SK-N-SH treated with all-trans-retinoic acid at 6 μM for 48 hours (cell line): ENCODE results near the gene NAA20.

Experiments used
- ATAC-seq: fragments of 200-7000 bp; cut with Tn5 transposase; 3 replicates; pipeline ENCODE4 v1.9.1; 2020; ENCODE audit warnings: mild to moderate bottlenecking, moderate library complexity
- ARNTL ChIP-seq: fragments of 450-650 bp; formaldehyde crosslinking; IDR thresholded peaks from 2 replicates; pipeline ENCODE4 v1.5.0; 2020; ENCODE audit warnings: low read depth, mild to moderate bottlenecking, moderate library complexity, borderline replicate concordance
- BACH2 ChIP-seq: fragments of 250-450 bp; sonication (Bioruptor Pico); IDR thresholded peaks from 2 replicates; pipeline ENCODE4 v1.9.0; 2021; ENCODE audit warnings: mild to moderate bottlenecking, borderline replicate concordance
- CSDC2 ChIP-seq: fragments of 250-450 bp; sonication (Bioruptor Pico); IDR thresholded peaks from 2 replicates; pipeline ENCODE4 v1.5.0; 2020; ENCODE audit warnings: mild to moderate bottlenecking, moderate library complexity
- ESRRG ChIP-seq: fragments of 250-450 bp; sonication (Bioruptor Pico); IDR thresholded peaks from 2 replicates; pipeline ENCODE4 v1.6.1; 2021; ENCODE audit warnings: mild to moderate bottlenecking
- GLIS3 ChIP-seq: fragments of 250-450 bp; sonication (Bioruptor Pico); IDR thresholded peaks from 2 replicates; pipeline ENCODE4 v1.5.0; 2020; ENCODE audit warnings: mild to moderate bottlenecking, moderate library complexity
- ISL1 ChIP-seq: fragments of 250-450 bp; sonication (Bioruptor Pico); IDR thresholded peaks from 2 replicates; pipeline ENCODE4 v2.1.2; 2022; ENCODE audit warnings: mild to moderate bottlenecking, moderate library complexity
- OSR1 ChIP-seq: fragments of 250-450 bp; sonication (Bioruptor Pico); IDR thresholded peaks from 2 replicates; pipeline ENCODE4 v1.8.0; 2022; ENCODE audit warnings: moderate library complexity, mild to moderate bottlenecking, inconsistent platforms
- PPARA ChIP-seq: fragments of 250-450 bp; sonication (Bioruptor Pico); IDR thresholded peaks from 2 replicates; pipeline ENCODE4 v1.5.0; 2020; ENCODE audit warnings: mild to moderate bottlenecking, borderline replicate concordance
- TCF4 ChIP-seq: fragments of 250-450 bp; sonication (Bioruptor Pico); IDR thresholded peaks from 2 replicates; pipeline ENCODE4 v1.8.0; 2021; ENCODE audit warnings: mild to moderate bottlenecking, moderate library complexity, borderline replicate concordance
- TOX ChIP-seq: fragments of 250-450 bp; sonication (Bioruptor Pico); IDR thresholded peaks from 2 replicates; pipeline ENCODE4 v1.8.0; 2021; ENCODE audit warnings: mild to moderate bottlenecking, moderate library complexity, borderline replicate concordance
- ZC3H10 ChIP-seq: fragments of 250-450 bp; sonication (Bioruptor Pico); IDR thresholded peaks from 2 replicates; pipeline ENCODE4 v1.5.1; 2021; ENCODE audit warnings: mild to moderate bottlenecking, moderate library complexity
- ZFP3 ChIP-seq: fragments of 250-450 bp; sonication (Bioruptor Pico); IDR thresholded peaks from 2 replicates; pipeline ENCODE4 v1.5.0; 2020; ENCODE audit warnings: mild to moderate bottlenecking, moderate library complexity
- ZNF565 ChIP-seq: fragments of 450-650 bp; formaldehyde crosslinking; conservative IDR thresholded peaks from 2 replicates; pipeline ENCODE4 v1.5.0; 2020; ENCODE audit warnings: low read depth, mild to moderate bottlenecking, moderate library complexity
- ZNF70 ChIP-seq: fragments of 450-650 bp; formaldehyde crosslinking; IDR thresholded peaks from 2 replicates; pipeline ENCODE4 v1.5.0; 2020; ENCODE audit warnings: mild to moderate bottlenecking, moderate library complexity
- ZNF8 ChIP-seq: fragments of 450-650 bp; formaldehyde crosslinking; IDR thresholded peaks from 2 replicates; pipeline ENCODE4 v1.5.0; 2020; ENCODE audit warnings: mild to moderate bottlenecking, moderate library complexity
- TF ChIP-seq, protein P1 (sequence below): fragments of 250-450 bp; sonication (Bioruptor Pico); IDR thresholded peaks from 2 replicates; pipeline ENCODE4 v1.5.1; 2021; ENCODE audit warnings: mild to moderate bottlenecking, moderate library complexity
- TF ChIP-seq, protein P2 (sequence below): fragments of 250-450 bp; sonication (Bioruptor Pico); IDR thresholded peaks from 2 replicates; pipeline ENCODE4 v1.5.1; 2020; ENCODE audit warnings: low read depth, mild to moderate bottlenecking, moderate library complexity
- TF ChIP-seq, protein P3 (sequence below): fragments of 250-450 bp; sonication (Bioruptor Pico); IDR thresholded peaks from 2 replicates; pipeline ENCODE4 v1.8.0; 2020; ENCODE audit warnings: mild to moderate bottlenecking, moderate library complexity, borderline replicate concordance
- TF ChIP-seq, protein P4 (sequence below): fragments of 250-450 bp; sonication (Bioruptor Pico); IDR thresholded peaks from 2 replicates; pipeline ENCODE4 v1.8.0; 2021; ENCODE audit warnings: low read depth, mild to moderate bottlenecking, moderate library complexity, borderline replicate concordance
- TF ChIP-seq, protein P5 (sequence below): fragments of 250-450 bp; sonication (Bioruptor Pico); IDR thresholded peaks from 2 replicates; pipeline ENCODE4 v1.5.0; 2020; ENCODE audit warnings: mild to moderate bottlenecking, moderate library complexity

Gene NAA20

DNA sequence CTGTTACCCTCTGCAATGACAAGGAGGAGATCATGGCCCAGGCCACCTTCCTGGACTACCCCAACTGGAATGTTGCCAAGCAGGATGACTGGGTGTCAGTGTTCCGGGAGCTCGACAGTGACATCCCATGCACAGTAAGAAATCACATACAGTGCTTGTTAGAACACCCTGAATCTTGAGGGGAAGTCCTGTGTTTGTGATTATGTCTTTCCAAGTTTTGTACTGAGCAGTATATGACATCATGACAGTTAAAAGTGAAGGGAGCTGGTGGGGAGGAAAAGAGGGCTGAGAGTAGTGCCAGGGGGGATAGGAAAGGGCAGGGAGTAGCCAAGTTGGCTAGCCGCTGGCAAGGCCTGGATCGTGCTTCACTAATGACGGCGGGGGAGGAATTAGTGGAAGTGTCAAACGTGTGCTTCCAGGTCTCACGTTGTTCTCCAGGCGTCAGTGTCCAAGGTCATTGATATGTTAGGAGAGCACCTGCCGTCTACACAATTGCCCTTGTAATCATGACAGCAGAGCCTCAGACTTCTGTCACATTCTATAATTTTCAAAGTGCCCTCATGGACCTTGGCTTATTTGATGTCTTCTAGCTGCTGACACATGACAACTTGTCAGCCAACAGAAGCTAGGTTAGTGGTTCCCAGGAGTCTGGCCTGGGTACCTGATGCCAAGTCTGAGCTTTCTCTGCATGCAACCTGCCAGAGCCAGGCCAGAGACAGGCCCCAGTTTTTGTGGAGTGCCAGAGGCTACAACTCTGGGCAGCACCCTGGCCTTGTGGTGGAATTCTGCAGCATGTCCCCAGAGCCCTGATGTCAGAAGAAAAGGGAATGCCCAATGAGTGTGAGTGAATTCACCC is 53.9 kb downstream of the NAA20 start:
- ATAC-seq, result no peak
- TF ChIP-seq ZNF8 (CRISPR knock-in tag) (no peak), ARNTL (CRISPR knock-in tag) (no peak), PPARA (CRISPR knock-in tag) (no peak)
- TF ChIP-seq, protein P1, sequence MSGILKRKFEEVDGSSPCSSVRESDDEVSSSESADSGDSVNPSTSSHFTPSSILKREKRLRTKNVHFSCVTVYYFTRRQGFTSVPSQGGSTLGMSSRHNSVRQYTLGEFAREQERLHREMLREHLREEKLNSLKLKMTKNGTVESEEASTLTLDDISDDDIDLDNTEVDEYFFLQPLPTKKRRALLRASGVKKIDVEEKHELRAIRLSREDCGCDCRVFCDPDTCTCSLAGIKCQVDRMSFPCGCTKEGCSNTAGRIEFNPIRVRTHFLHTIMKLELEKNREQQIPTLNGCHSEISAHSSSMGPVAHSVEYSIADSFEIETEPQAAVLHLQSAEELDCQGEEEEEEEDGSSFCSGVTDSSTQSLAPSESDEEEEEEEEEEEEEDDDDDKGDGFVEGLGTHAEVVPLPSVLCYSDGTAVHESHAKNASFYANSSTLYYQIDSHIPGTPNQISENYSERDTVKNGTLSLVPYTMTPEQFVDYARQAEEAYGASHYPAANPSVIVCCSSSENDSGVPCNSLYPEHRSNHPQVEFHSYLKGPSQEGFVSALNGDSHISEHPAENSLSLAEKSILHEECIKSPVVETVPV (CRISPR knock-in tag), result no peak

DNA sequence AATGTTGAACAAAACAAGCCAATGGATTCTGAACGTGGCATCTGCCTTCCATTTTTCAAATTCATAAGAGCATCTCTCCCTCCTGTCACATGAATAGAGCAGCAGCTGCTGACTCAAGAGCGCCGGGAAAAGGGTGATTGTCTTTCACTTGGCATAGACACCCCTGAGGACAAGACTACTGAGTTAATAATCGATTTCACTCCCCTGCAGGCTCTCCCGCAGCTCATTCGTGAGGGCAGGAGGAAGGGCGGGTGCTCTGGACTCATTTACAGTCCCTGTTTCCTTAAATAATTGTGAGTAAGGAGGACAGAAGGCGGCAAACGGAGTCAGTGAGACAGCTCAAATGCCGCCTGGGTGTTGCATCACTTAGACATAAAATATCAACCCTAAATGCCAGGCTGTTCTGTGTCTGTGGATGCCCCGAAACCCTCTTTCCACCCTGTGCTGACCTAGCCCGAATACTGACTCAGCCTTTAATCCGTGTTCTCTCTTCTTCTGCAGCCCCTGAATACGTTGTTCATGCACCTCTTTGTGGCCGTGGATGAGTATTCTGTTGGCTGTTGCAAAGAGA is 56.7 kb downstream of the NAA20 start:
- no peak for TF ChIP-seq TOX (CRISPR knock-in tag)

DNA sequence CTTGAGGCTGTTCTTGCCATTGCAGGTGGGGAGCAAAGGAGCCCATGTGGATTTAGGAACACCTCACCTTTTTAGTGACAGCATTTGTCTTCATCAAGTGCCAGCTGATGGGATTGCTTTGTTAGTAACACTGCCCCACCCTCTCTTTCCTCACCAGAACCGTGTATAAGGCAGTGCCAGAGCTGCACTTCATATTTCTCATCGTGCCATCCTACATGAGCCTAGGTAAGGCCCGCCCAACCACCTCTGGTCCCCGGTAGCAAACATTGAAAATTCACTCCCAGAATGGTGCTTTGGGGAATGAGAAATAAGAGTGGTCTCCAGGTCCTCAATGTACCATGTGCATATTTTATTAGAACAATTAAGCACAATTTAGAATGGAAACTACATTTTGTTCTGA is 57.9 kb downstream of the NAA20 start:
- ATAC-seq, result no peak
- no peak for TF ChIP-seq ZFP3 (CRISPR knock-in tag)
- TF ChIP-seq, protein P2, sequence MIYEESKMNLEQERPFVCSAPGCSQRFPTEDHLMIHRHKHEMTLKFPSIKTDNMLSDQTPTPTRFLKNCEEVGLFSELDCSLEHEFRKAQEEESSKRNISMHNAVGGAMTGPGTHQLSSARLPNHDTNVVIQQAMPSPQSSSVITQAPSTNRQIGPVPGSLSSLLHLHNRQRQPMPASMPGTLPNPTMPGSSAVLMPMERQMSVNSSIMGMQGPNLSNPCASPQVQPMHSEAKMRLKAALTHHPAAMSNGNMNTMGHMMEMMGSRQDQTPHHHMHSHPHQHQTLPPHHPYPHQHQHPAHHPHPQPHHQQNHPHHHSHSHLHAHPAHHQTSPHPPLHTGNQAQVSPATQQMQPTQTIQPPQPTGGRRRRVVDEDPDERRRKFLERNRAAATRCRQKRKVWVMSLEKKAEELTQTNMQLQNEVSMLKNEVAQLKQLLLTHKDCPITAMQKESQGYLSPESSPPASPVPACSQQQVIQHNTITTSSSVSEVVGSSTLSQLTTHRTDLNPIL (CRISPR knock-in tag), result no peak
- TF ChIP-seq ISL1 (CRISPR knock-in tag), result no peak
- TF ChIP-seq, protein P1 (CRISPR knock-in tag), result no peak
- no peak for TF ChIP-seq ESRRG (CRISPR knock-in tag)
- no peak for TF ChIP-seq GLIS3 (CRISPR knock-in tag)
- no peak for TF ChIP-seq BACH2 (CRISPR knock-in tag)
- no peak for TF ChIP-seq ARNTL (CRISPR knock-in tag)
- TF ChIP-seq CSDC2 (CRISPR knock-in tag), result no peak
- TF ChIP-seq, protein P3, sequence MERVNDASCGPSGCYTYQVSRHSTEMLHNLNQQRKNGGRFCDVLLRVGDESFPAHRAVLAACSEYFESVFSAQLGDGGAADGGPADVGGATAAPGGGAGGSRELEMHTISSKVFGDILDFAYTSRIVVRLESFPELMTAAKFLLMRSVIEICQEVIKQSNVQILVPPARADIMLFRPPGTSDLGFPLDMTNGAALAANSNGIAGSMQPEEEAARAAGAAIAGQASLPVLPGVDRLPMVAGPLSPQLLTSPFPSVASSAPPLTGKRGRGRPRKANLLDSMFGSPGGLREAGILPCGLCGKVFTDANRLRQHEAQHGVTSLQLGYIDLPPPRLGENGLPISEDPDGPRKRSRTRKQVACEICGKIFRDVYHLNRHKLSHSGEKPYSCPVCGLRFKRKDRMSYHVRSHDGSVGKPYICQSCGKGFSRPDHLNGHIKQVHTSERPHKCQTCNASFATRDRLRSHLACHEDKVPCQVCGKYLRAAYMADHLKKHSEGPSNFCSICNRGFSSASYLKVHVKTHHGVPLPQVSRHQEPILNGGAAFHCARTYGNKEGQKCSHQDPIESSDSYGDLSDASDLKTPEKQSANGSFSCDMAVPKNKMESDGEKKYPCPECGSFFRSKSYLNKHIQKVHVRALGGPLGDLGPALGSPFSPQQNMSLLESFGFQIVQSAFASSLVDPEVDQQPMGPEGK (CRISPR knock-in tag), result no peak
- no peak for TF ChIP-seq OSR1 (CRISPR knock-in tag)
- no peak for TF ChIP-seq TOX (CRISPR knock-in tag)
- TF ChIP-seq, protein P4, sequence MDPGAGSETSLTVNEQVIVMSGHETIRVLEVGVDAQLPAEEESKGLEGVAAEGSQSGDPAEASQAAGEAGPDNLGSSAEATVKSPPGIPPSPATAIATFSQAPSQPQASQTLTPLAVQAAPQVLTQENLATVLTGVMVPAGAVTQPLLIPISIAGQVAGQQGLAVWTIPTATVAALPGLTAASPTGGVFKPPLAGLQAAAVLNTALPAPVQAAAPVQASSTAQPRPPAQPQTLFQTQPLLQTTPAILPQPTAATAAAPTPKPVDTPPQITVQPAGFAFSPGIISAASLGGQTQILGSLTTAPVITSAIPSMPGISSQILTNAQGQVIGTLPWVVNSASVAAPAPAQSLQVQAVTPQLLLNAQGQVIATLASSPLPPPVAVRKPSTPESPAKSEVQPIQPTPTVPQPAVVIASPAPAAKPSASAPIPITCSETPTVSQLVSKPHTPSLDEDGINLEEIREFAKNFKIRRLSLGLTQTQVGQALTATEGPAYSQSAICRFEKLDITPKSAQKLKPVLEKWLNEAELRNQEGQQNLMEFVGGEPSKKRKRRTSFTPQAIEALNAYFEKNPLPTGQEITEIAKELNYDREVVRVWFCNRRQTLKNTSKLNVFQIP (CRISPR knock-in tag), result no peak
- no peak for TF ChIP-seq ZC3H10 (CRISPR knock-in tag)
- TF ChIP-seq ZNF70 (CRISPR knock-in tag), result no peak
- no peak for TF ChIP-seq PPARA (CRISPR knock-in tag)
- no peak for TF ChIP-seq ZNF565 (CRISPR knock-in tag)
- TF ChIP-seq, protein P5, sequence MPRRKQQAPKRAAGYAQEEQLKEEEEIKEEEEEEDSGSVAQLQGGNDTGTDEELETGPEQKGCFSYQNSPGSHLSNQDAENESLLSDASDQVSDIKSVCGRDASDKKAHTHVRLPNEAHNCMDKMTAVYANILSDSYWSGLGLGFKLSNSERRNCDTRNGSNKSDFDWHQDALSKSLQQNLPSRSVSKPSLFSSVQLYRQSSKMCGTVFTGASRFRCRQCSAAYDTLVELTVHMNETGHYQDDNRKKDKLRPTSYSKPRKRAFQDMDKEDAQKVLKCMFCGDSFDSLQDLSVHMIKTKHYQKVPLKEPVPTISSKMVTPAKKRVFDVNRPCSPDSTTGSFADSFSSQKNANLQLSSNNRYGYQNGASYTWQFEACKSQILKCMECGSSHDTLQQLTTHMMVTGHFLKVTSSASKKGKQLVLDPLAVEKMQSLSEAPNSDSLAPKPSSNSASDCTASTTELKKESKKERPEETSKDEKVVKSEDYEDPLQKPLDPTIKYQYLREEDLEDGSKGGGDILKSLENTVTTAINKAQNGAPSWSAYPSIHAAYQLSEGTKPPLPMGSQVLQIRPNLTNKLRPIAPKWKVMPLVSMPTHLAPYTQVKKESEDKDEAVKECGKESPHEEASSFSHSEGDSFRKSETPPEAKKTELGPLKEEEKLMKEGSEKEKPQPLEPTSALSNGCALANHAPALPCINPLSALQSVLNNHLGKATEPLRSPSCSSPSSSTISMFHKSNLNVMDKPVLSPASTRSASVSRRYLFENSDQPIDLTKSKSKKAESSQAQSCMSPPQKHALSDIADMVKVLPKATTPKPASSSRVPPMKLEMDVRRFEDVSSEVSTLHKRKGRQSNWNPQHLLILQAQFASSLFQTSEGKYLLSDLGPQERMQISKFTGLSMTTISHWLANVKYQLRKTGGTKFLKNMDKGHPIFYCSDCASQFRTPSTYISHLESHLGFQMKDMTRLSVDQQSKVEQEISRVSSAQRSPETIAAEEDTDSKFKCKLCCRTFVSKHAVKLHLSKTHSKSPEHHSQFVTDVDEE, result no peak
- TF ChIP-seq TCF4 (CRISPR knock-in tag), result no peak

More for the DNA sequence above, 56.7 kb downstream of the NAA20 start:
- ATAC-seq, result no peak
